OCI-LY1 (cell line): ENCODE data around the gene CBX8.

ENCODE experiments used
- CTCF ChIP-seq: fragments of 200-600 bp; sonication (generic), shearing (Covaris generic); IDR thresholded peaks from 2 replicates; pipeline ENCODE4 v1.5.1; 2017; ENCODE audit warnings: mild to moderate bottlenecking, antibody characterized with exemption, low read length, moderate library complexity, mixed read lengths
- EZH2 ChIP-seq: fragments of 200-600 bp; sonication (generic), shearing (Covaris generic); IDR thresholded peaks from 2 replicates; pipeline ENCODE4 v1.8.0; 2017; ENCODE audit warnings: borderline replicate concordance, mixed run types, mild to moderate bottlenecking, antibody characterized with exemption, low read length, moderate library complexity, mixed read lengths

DNA sequence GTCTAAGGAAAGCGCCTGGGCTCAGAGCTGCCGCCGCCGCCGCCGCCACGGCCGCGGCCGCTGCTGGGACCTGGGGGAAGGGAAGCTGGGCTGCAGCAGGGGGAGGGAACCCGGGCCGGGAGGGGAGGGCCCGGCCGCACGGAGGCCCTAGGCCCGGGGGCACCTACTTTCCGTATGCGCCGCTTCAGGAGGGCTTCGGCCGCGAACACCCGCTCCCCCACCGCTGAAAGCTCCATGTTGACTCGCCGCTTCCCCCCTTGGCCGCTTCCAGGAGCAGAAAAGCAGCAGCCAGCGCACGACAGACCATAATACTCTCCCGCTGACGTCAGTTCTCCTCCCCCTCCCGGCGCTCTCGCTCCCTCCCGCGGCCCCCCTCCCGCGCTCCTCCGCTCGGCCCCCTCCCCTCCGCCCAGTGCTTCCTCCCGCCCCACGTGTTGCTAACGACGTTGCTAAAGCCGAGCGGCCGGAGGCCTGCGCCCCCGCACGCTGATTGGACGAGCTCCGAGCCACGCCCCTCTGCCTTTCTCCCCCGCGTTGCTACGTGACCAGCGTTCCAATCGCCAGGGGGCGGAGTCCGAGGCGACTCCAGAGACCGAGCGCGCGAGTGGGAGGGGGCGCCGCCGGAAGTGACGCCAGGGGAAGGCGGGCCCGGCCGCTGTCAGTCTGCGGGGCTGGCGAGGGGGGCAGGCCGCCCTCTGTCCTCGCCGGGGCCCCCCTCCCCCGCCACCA lies at the start of gene CBX8:
- no peak for TF ChIP-seq CTCF
- no peak for TF ChIP-seq EZH2
